Liver (tissue), 9 donors: Measurements from ENCODE around the gene EFCAB11. TPM values are rescaled to one million over a fixed set of nuclear protein-coding genes. Genes with fewer than 3 reads are reported as not detected.

ENCODE experiments used
- DNase-seq: peaks from one replicate; pipeline ENCODE4 v3.0.0-alpha.2; 2017; ENCODE audit warnings: low spot score
- H3K27ac ChIP-seq, 2 donors: one replicate each; pipeline ENCODE4 v1.7.0; 2013; ENCODE audit warnings: inconsistent platforms in 2 of 2, low read length in 2 of 2, control low read depth in 1 of 2, low read depth in 1 of 2, mild to moderate bottlenecking in 1 of 2
- H3K27me3 ChIP-seq, 4 donors: one replicate each; pipeline versions ENCODE4 v1.6.1 to v1.7.0; 2013; ENCODE audit warnings: low read length in 3 of 4, inconsistent platforms in 1 of 4, mild to moderate bottlenecking in 1 of 4, moderate library complexity in 1 of 4; ENCODE audit not compliant: control insufficient read depth in 4 of 4, insufficient read depth in 4 of 4
- H3K36me3 ChIP-seq, 4 donors: one replicate each; pipeline versions ENCODE4 v1.6.1 to v1.7.0; 2013; ENCODE audit warnings: low read length in 3 of 4, mild to moderate bottlenecking in 3 of 4, low read depth in 1 of 4, moderate library complexity in 1 of 4; ENCODE audit not compliant: control insufficient read depth in 4 of 4, insufficient read depth in 3 of 4
- H3K4me1 ChIP-seq, 4 donors: one replicate each; pipeline versions ENCODE4 v1.6.1 to v1.7.0; 2013; ENCODE audit warnings: low read length in 3 of 4, mild to moderate bottlenecking in 3 of 4, moderate library complexity in 1 of 4; ENCODE audit not compliant: control insufficient read depth in 4 of 4, insufficient read depth in 4 of 4
- H3K4me3 ChIP-seq, 3 donors: one replicate each; pipeline versions ENCODE4 v1.6.1 to v1.7.0; 2013; ENCODE audit warnings: low read length in 3 of 3, control low read depth in 1 of 3, low read depth in 1 of 3, mild to moderate bottlenecking in 1 of 3
- H3K9ac ChIP-seq, 2 donors: one replicate each; pipeline ENCODE4 v1.7.0; 2013; ENCODE audit warnings: low read length in 2 of 2, mild to moderate bottlenecking in 2 of 2, moderate library complexity in 2 of 2, control low read depth in 1 of 2, low read depth in 1 of 2
- H3K9me3 ChIP-seq, 4 donors: one replicate each; pipeline versions ENCODE4 v1.6.1 to v1.7.0; 2013; ENCODE audit warnings: low read length in 3 of 4; ENCODE audit not compliant: control insufficient read depth in 4 of 4
- ATF3 ChIP-seq: IDR thresholded peaks from 2 replicates; pipeline ENCODE4 v1.6.1; 2016; ENCODE audit warnings: antibody characterized with exemption
- CTCF ChIP-seq: fragments of 150-350 bp; IDR thresholded peaks from 2 replicates; pipeline ENCODE4 v1.5.1; 2017; ENCODE audit warnings: improper control_type of control experiment, low read depth, low read length; ENCODE audit not compliant: missing input control
- EGR1 ChIP-seq, 2 donors: IDR thresholded peaks; 2 replicates each; pipeline ENCODE4 v1.6.1; 2016 to 2018; ENCODE audit warnings: antibody characterized with exemption in 2 of 2, low read depth in 2 of 2
- FOXA1 ChIP-seq: IDR thresholded peaks from 2 replicates; pipeline ENCODE4 v1.6.1; 2016; ENCODE audit warnings: antibody characterized with exemption
- FOXA2 ChIP-seq: IDR thresholded peaks from 2 replicates; pipeline ENCODE4 v1.6.1; 2016; ENCODE audit warnings: antibody characterized with exemption
- GABPA ChIP-seq, 2 donors: IDR thresholded peaks in 1 of 2; conservative IDR thresholded peaks in 1 of 2; 2 replicates each; pipeline ENCODE4 v1.6.1; 2016; ENCODE audit warnings: antibody characterized with exemption in 2 of 2, mild to moderate bottlenecking in 1 of 2, moderate library complexity in 1 of 2
- HNF4A ChIP-seq, 2 donors: conservative IDR thresholded peaks; 2 replicates each; pipeline ENCODE4 v1.6.1; 2016; ENCODE audit warnings: antibody characterized with exemption in 2 of 2, mild to moderate bottlenecking in 2 of 2
- HNF4G ChIP-seq: IDR thresholded peaks from 2 replicates; pipeline ENCODE4 v1.6.1; 2016; ENCODE audit warnings: antibody characterized with exemption
- JUND ChIP-seq, 2 donors: IDR thresholded peaks; 2 replicates each; pipeline ENCODE4 v1.6.1; 2016; ENCODE audit warnings: antibody characterized with exemption in 2 of 2
- MAX ChIP-seq: IDR thresholded peaks from 2 replicates; pipeline ENCODE4 v1.6.1; 2016; ENCODE audit warnings: antibody characterized with exemption
- NR2F2 ChIP-seq: IDR thresholded peaks from 2 replicates; pipeline ENCODE4 v1.6.1; 2016; ENCODE audit warnings: antibody characterized with exemption
- RAD21 ChIP-seq, 2 donors: IDR thresholded peaks; 2 replicates each; pipeline ENCODE4 v1.6.1; 2016; ENCODE audit warnings: antibody characterized with exemption in 2 of 2, mild to moderate bottlenecking in 2 of 2
- REST ChIP-seq: IDR thresholded peaks from 2 replicates; pipeline ENCODE4 v1.6.1; 2016; ENCODE audit warnings: antibody characterized with exemption, mild to moderate bottlenecking
- RXRA ChIP-seq, 2 donors: IDR thresholded peaks; 2 replicates each; pipeline ENCODE4 v1.6.1; 2017 to 2018; ENCODE audit warnings: antibody characterized with exemption in 2 of 2, mild to moderate bottlenecking in 1 of 2
- SP1 ChIP-seq: IDR thresholded peaks from 2 replicates; pipeline ENCODE4 v1.6.1; 2018; ENCODE audit warnings: antibody characterized with exemption, mild to moderate bottlenecking
- TAF1 ChIP-seq: conservative IDR thresholded peaks from 2 replicates; pipeline ENCODE4 v1.6.1; 2016; ENCODE audit warnings: antibody characterized with exemption, mild to moderate bottlenecking
- YY1 ChIP-seq: IDR thresholded peaks from 2 replicates; pipeline ENCODE4 v1.6.1; 2016; ENCODE audit warnings: antibody characterized with exemption, mild to moderate bottlenecking
- ZBTB33 ChIP-seq: IDR thresholded peaks from 2 replicates; pipeline ENCODE4 v1.6.1; 2016; ENCODE audit warnings: antibody characterized with exemption
- WGBS: extraction: QIAGEN DNeasy Blood & Tissue Kit; methylation state at CpG from one replicate; pipeline ENCODE4 v1.1.7; 2013; 5-methylcytosine and 5-hydroxymethylcytosine counted together
- polyA plus RNA-seq, 2 donors: library from polyadenylated mRNA; stranded (reverse) in 1 of 2; unstranded in 1 of 2; fragments of 200-250 nt in 1 of 2; fragments of >200 nt in 1 of 2; fragmentation: Nextera tagmentation in 1 of 2; extraction: Ambion mirVana in 1 of 2; gene quantifications; one replicate each; pipeline versions ENCODE4 v1.2.1 to v1.2.3, GENCODE V29; 2013 to 2015
- total RNA-seq, 2 donors: library from RNA; depleted of rRNA; stranded (reverse); fragments of >200 nt; gene quantifications; one replicate each; pipeline ENCODE4 v1.2.3, GENCODE V29; 2014
- donor health status: healthy.
- donor health status: healthy.
- donor health status: healthy.
- donor health status: healthy.
- donor health status: healthy.

EFCAB11 gene
- total and polyA plus RNA-seq, 4 donors, result 2.1 to 4.7 (median 3.4) TPM

GRCh38 chr14:89992273-89992672 is 37.7 kb upstream of the EFCAB11 start:
- H3K36me3 ChIP-seq, result peaks cover 5 to 13% (median 7%) of the 10 kb centered on the region in 4 donors
- H3K27me3 ChIP-seq, result no peaks in the 10 kb centered on the region
- H3K27ac ChIP-seq, result no peak overlapping the region
- no peak for DNase-seq
- H3K9ac ChIP-seq, result no peak overlapping the region
- no peaks in the 10 kb centered on the region for H3K9me3 ChIP-seq
- H3K4me3 ChIP-seq, result no peak overlapping the region
- peaks cover 0 to 20% (median 13%) of the 10 kb centered on the region in 4 donors for H3K4me1 ChIP-seq
- TF ChIP-seq FOXA1 (no peak), CTCF (no peak), ATF3 (no peak), MAX (no peak), GABPA (IDR thresholded peaks at IDR 0.05 in 1 of 2, conservative IDR thresholded peaks at IDR 0.05 in 1 of 2) (no peak), FOXA2 (no peak), REST (no peak), HNF4A (conservative IDR thresholded peaks at IDR 0.05) (no peak), ZBTB33 (no peak), RXRA (IDR thresholded peaks at IDR 0.05) (no peak), TAF1 (no peak), NR2F2 (no peak), YY1 (no peak), JUND (IDR thresholded peaks at IDR 0.05) (no peak), SP1 (no peak), HNF4G (no peak), RAD21 (IDR thresholded peaks at IDR 0.05) (no peak), EGR1 (IDR thresholded peaks at IDR 0.05; ENCODE audit: low read depth in 2 of 2) (no peak)
- WGBS, result 58% methylated on average over 3 of the region's 3 CpGs
